Right renal pelvis (tissue), 4 donors: Measurements from ENCODE around the gene UNC13C. TPM values are rescaled to one million over a fixed set of nuclear protein-coding genes. Genes with fewer than 3 reads are reported as not detected.

Source experiments
- DNase-seq, 4 donors: peaks; one replicate each; pipeline ENCODE4 v3.0.0-alpha.2; 2013; ENCODE audit warnings: low read depth in 4 of 4, low spot score in 3 of 4, missing footprints in 1 of 4
- polyA plus RNA-seq, 4 donors: library from polyadenylated mRNA; unstranded; fragments of 120-200 nt; gene quantifications; one replicate each; pipeline ENCODE4 v1.2.1, GENCODE V29; 2013; ENCODE audit not compliant: insufficient read length in 4 of 4

Gene UNC13C
- polyA plus RNA-seq, 4 donors = 6.7 to 9.9 (median 9.1) TPM

GRCh38 chr15:54101664-54102270 lies 123.5 kb downstream of the UNC13C start:
- no peak for DNase-seq

- no peak for DNase-seq
Observed at GRCh38 chr15:54102704-54103103, 124.5 kb downstream of the UNC13C start.

- DNase-seq = no peak
Observed at GRCh38 chr15:54109014-54109413, 130.8 kb downstream of the UNC13C start.

GRCh38 chr15:54119051-54119450 lies 140.8 kb downstream of the UNC13C start:
- no peak for DNase-seq

GRCh38 chr15:54120949-54121463 lies 142.8 kb downstream of the UNC13C start:
- no peak for DNase-seq

GRCh38 chr15:54127574-54127973 lies 149.3 kb downstream of the UNC13C start:
- no peak for DNase-seq

- DNase-seq = no peak
Observed at GRCh38 chr15:54131410-54131809, 153.2 kb downstream of the UNC13C start.

GRCh38 chr15:54149115-54149531 lies 170.9 kb downstream of the UNC13C start:
- DNase-seq = no peak

- no peak for DNase-seq
Observed at GRCh38 chr15:54150255-54150654, 172.0 kb downstream of the UNC13C start.

- DNase-seq = no peak
Observed at GRCh38 chr15:54159012-54159411, 180.8 kb downstream of the UNC13C start.

GRCh38 chr15:54187325-54187724 lies 209.1 kb downstream of the UNC13C start:
- no peak for DNase-seq

GRCh38 chr15:54197995-54198394 lies 219.8 kb downstream of the UNC13C start:
- DNase-seq = no peak

- no peak for DNase-seq
Observed at GRCh38 chr15:54206586-54207321, 228.5 kb downstream of the UNC13C start.

GRCh38 chr15:54208786-54209185 lies 230.5 kb downstream of the UNC13C start:
- peak in 2 of 4 donors; percentile 4 to 19 for DNase-seq

- DNase-seq = no peak
Observed at GRCh38 chr15:54212635-54213034, 234.4 kb downstream of the UNC13C start.

- DNase-seq = no peak
Observed at GRCh38 chr15:54226455-54226854, 248.2 kb downstream of the UNC13C start.

GRCh38 chr15:54227569-54227968 lies 249.3 kb downstream of the UNC13C start:
- no peak for DNase-seq

GRCh38 chr15:54250326-54250725 lies 272.1 kb downstream of the UNC13C start:
- DNase-seq = no peak

GRCh38 chr15:54256190-54256589 lies 277.9 kb downstream of the UNC13C start:
- no peak for DNase-seq

GRCh38 chr15:54273928-54274327 lies 295.7 kb downstream of the UNC13C start:
- DNase-seq = no peak

- DNase-seq = no peak
Observed at GRCh38 chr15:54277834-54278233, 299.6 kb downstream of the UNC13C start.

GRCh38 chr15:54280726-54281125 lies 302.5 kb downstream of the UNC13C start:
- DNase-seq = no peak
